IMR-90 (cell line): ENCODE results near the gene GMPR. TPM values are rescaled to one million over a fixed set of nuclear protein-coding genes. Genes with fewer than 3 reads are reported as not detected.
"Not testable (repeated sequence)": the region's sequence is repeated elsewhere in the genome, so short reads cannot be mapped to it uniquely, and the experiment has no call there.

Experiments
- ATAC-seq: fragments of 200-7000 bp; cut with Tn5 transposase; 2 replicates; pipeline ENCODE4 v1.9.1; 2020; ENCODE audit warnings: low read depth, mild to moderate bottlenecking, moderate library complexity
- BruUV-seq: library from RNA; stranded (reverse); fragments of 400-500 nt; replicated peaks from 2 replicates; lab custom pipeline; 2021; lab: Mats Ljungman, UMichigan
- CTCF ChIA-PET: fragments of 300-600 bp; formaldehyde crosslinking; extraction: SDS; loops from one replicate; lab custom pipeline; 2021; ENCODE audit warnings: antibody characterized with exemption; lab: Yijun Ruan, JAX
- POLR2A ChIA-PET: fragments of 300-600 bp; sonication (Branson Sonifier 250); formaldehyde crosslinking; loops from one replicate; lab custom pipeline; 2022; ENCODE audit warnings: antibody characterized with exemption; ENCODE audit not compliant: unreplicated experiment; lab: Charles Lee
- DNase-seq: peaks from one replicate; pipeline ENCODE4 v3.0.0; 2013
- H2AFZ ChIP-seq: replicated peaks from 2 replicates; pipeline ENCODE3; 2013; ENCODE audit warnings: low read length, mild to moderate bottlenecking; ENCODE audit not compliant: poor library complexity
- H2AK5ac ChIP-seq: 2 replicates; pipeline ENCODE4 v1.6.1; 2013; ENCODE audit warnings: low read depth, low read length, inconsistent platforms
- H2AK9ac ChIP-seq: replicated peaks from 2 replicates; pipeline ENCODE3; 2013; ENCODE audit warnings: mild to moderate bottlenecking, low read depth, low read length, moderate library complexity; ENCODE audit not compliant: poor library complexity
- H2BK120ac ChIP-seq: 2 replicates; pipeline ENCODE4 v1.6.1; 2013; ENCODE audit warnings: low read depth, low read length, inconsistent platforms
- H2BK15ac ChIP-seq: 3 replicates; pipeline ENCODE4 v1.6.1; 2013; ENCODE audit warnings: low read depth, low read length, inconsistent platforms
- H2BK20ac ChIP-seq: 2 replicates; pipeline ENCODE4 v1.6.1; 2013; ENCODE audit warnings: low read depth, mild to moderate bottlenecking, inconsistent platforms, low read length, moderate library complexity
- H2BK5ac ChIP-seq: 2 replicates; pipeline ENCODE4 v1.6.1; 2013; ENCODE audit warnings: mild to moderate bottlenecking, low read depth, low read length, inconsistent platforms; ENCODE audit not compliant: poor library complexity, severe bottlenecking
- H3K14ac ChIP-seq: replicated peaks from 2 replicates; pipeline ENCODE4 v1.6.1; 2013; ENCODE audit warnings: low read depth, low read length, inconsistent platforms
- H3K18ac ChIP-seq: 2 replicates; pipeline ENCODE4 v1.6.1; 2013; ENCODE audit warnings: low read depth, low read length, control low read depth
- H3K23ac ChIP-seq: 2 replicates; pipeline ENCODE4 v1.6.1; 2013; ENCODE audit warnings: low read depth, low read length, inconsistent platforms
- H3K27ac ChIP-seq: 2 replicates; pipeline ENCODE4 v1.5.1; 2013; ENCODE audit warnings: mild to moderate bottlenecking, control low read depth, low read length; ENCODE audit not compliant: insufficient read depth
- H3K27me3 ChIP-seq: 2 replicates; pipeline ENCODE4 v1.6.1; 2013; ENCODE audit warnings: low read length; ENCODE audit not compliant: control insufficient read depth, insufficient read depth
- H3K36me3 ChIP-seq: 2 replicates; pipeline ENCODE4 v1.6.1; 2013; ENCODE audit warnings: low read length, mixed read lengths; ENCODE audit not compliant: control insufficient read depth, insufficient read depth
- H3K4ac ChIP-seq: 2 replicates; pipeline ENCODE4 v1.6.1; 2013; ENCODE audit warnings: low read depth, low read length, inconsistent platforms
- H3K4me1 ChIP-seq: 2 replicates; pipeline ENCODE4 v1.6.1; 2013; ENCODE audit warnings: low read length, mixed read lengths; ENCODE audit not compliant: control insufficient read depth, insufficient read depth
- H3K4me2 ChIP-seq: 2 replicates; pipeline ENCODE4 v1.6.1; 2013; ENCODE audit warnings: low read depth, mild to moderate bottlenecking, control low read depth, low read length, moderate library complexity
- H3K4me3 ChIP-seq: 2 replicates; pipeline ENCODE4 v1.5.1; 2013; ENCODE audit warnings: low read depth, mild to moderate bottlenecking, control low read depth, low read length, moderate library complexity; ENCODE audit not compliant: insufficient read depth
- H3K56ac ChIP-seq: 2 replicates; pipeline ENCODE4 v1.6.1; 2013; ENCODE audit warnings: low read length, inconsistent platforms; ENCODE audit not compliant: insufficient read depth; ENCODE audit errors: extremely low read depth
- H3K79me1 ChIP-seq, 2 experiments: 2 replicates each; pipeline ENCODE4 v1.6.1; 2013; ENCODE audit warnings: low read length in 2 of 2, inconsistent platforms in 1 of 2, low read depth in 1 of 2
- H3K9ac ChIP-seq: 2 replicates; pipeline ENCODE4 v1.6.1; 2013; ENCODE audit warnings: low read depth, low read length, control low read depth
- H3K9me1 ChIP-seq: 2 replicates; pipeline ENCODE4 v1.6.1; 2013; ENCODE audit warnings: low read length, inconsistent platforms; ENCODE audit not compliant: insufficient read depth
- H3K9me3 ChIP-seq: 2 replicates; pipeline ENCODE4 v1.6.1; 2013; ENCODE audit warnings: low read length; ENCODE audit not compliant: control insufficient read depth, insufficient read depth
- H4K20me1 ChIP-seq: 2 replicates; pipeline ENCODE4 v1.6.1; 2013; ENCODE audit warnings: low read length, inconsistent platforms; ENCODE audit not compliant: insufficient read depth
- H4K5ac ChIP-seq: 2 replicates; pipeline ENCODE4 v1.6.1; 2013; ENCODE audit warnings: mild to moderate bottlenecking, low read depth, low read length, control low read depth
- H4K8ac ChIP-seq, 2 experiments: 2 replicates each; pipeline ENCODE4 v1.6.1; 2013; ENCODE audit warnings: low read depth in 2 of 2, low read length in 2 of 2, control low read depth in 1 of 2, inconsistent platforms in 1 of 2
- H4K91ac ChIP-seq: 2 replicates; pipeline ENCODE4 v1.6.1; 2013; ENCODE audit warnings: low read depth, low read length, inconsistent platforms; ENCODE audit not compliant: insufficient read depth
- WGBS, 2 experiments: methylation state at CpG; one replicate each; pipeline versions ENCODE4 v1.1.5 to v1.1.7; 2013; ENCODE audit warnings: missing lambda C conversion rate in 2 of 2; ENCODE audit not compliant: insufficient read length in 1 of 2; ENCODE audit errors: extremely low coverage in 2 of 2; 5-methylcytosine and 5-hydroxymethylcytosine counted together
- dilution Hi-C: fragments of 300-500 bp; cut with HindIII; formaldehyde crosslinking; loops from one replicate; pipeline ENCODE4 v1.14.3; 2018; ENCODE audit warnings: low sequenced_read_pairs; ENCODE audit not compliant: unreplicated experiment
- in situ Hi-C: fragments of 300-500 bp; cut with MboI; formaldehyde crosslinking; loops from 3 replicates; pipeline ENCODE4 v1.14.3; 2019; ENCODE audit warnings: low sequenced_read_pairs, inconsistent platforms, mixed read lengths
- intact Hi-C: fragments of 100-400 bp; cut with micrococcal nuclease; formaldehyde crosslinking; loops from 2 replicates; pipeline ENCODE4 v1.10.0; 2022
- polyA plus RNA-seq, 3 experiments: library from polyadenylated mRNA; depleted of rRNA; stranded (reverse); fragments of >200 nt; gene quantifications; 2 replicates each; pipeline ENCODE4 v1.2.3, GENCODE V29; 2012; ENCODE audit warnings: low replicate concordance in 1 of 3
- total RNA-seq: library from RNA; depleted of rRNA; stranded (reverse); fragments of >200 nt; gene quantifications from 2 replicates; pipeline ENCODE4 v1.2.3, GENCODE V29; 2012

The GMPR gene
- total and polyA plus RNA-seq, 2 of the 4 experiments (the other 2 are of a cell fraction), result 6.3 to 8.6 TPM

DNA sequence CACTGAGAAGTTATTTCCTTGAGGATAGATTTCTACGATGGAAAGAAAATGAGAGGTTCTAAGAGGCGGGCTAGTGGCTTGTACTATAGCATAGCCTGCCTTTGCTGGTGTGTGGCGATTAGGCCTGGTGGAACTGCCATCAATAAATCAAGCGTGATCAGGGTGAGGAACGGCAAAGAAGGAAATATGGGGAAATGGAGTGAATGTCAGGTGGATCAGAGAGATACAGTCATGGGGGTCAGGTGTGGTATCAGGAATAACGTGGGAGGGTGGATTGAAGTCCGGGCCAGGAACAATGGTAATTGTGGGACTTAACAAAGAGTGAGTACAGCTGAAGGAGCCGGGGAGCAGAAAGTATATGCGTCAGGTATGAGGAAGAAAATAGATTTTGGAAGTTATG is 22.2 kb downstream of the GMPR start:
- H2BK20ac ChIP-seq, H3K27me3 ChIP-seq, H3K4me3 ChIP-seq, H3K23ac ChIP-seq, H3K9me1 ChIP-seq, intact Hi-C loops, H3K4me1 ChIP-seq, H2AK5ac ChIP-seq, CTCF ChIA-PET, H3K4me2 ChIP-seq, H2BK15ac ChIP-seq, in situ Hi-C loops, H3K9me3 ChIP-seq, H4K5ac ChIP-seq, H2AK9ac ChIP-seq, H2BK5ac ChIP-seq, POLR2A ChIA-PET, ATAC-seq, H3K18ac ChIP-seq, H3K14ac ChIP-seq, H4K20me1 ChIP-seq, H3K27ac ChIP-seq, H2BK120ac ChIP-seq, BruUV-seq, H3K79me1 ChIP-seq, H3K56ac ChIP-seq, H2AFZ ChIP-seq, H3K36me3 ChIP-seq, DNase-seq, dilution Hi-C loops, H4K8ac ChIP-seq, H3K9ac ChIP-seq, H4K91ac ChIP-seq, H3K4ac ChIP-seq: not testable (repeated sequence)
- WGBS, 2 experiments, result no CpG with 5 or more reads among the region's 9 CpGs

DNA sequence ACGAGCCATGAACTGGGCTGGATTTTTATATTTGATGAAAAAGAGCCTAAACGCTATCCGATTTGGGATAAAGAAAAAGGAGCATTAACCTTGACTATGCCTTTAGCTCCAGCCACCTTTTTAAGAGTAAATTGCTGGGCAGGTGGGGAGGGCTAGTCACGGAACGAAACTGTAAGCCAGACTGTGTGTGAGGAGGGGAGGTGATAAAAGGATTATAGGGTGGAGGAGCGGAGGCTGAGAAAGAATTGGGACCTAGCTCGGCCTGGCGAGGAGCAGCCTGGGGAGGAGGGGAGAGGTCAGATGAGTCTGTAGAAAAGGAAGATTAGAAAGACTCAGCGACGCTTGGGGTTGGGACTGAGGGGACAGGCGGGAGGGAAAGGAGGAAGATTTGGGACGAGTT is 24.4 kb downstream of the GMPR start:
- H2BK20ac ChIP-seq, H3K4me3 ChIP-seq, H4K8ac ChIP-seq, H4K5ac ChIP-seq, H3K4ac ChIP-seq, in situ Hi-C loops, BruUV-seq, ATAC-seq, H2BK120ac ChIP-seq, CTCF ChIA-PET, H3K27ac ChIP-seq, H4K91ac ChIP-seq, H3K9me3 ChIP-seq, dilution Hi-C loops, H3K23ac ChIP-seq, H3K9ac ChIP-seq, POLR2A ChIA-PET, H3K56ac ChIP-seq, H3K14ac ChIP-seq, H3K4me2 ChIP-seq, H2AK9ac ChIP-seq, H3K79me1 ChIP-seq, H2BK5ac ChIP-seq, H3K4me1 ChIP-seq, H2AFZ ChIP-seq, H2AK5ac ChIP-seq, H3K36me3 ChIP-seq, H3K27me3 ChIP-seq, H2BK15ac ChIP-seq, intact Hi-C loops, DNase-seq, H3K18ac ChIP-seq, H3K9me1 ChIP-seq, H4K20me1 ChIP-seq: not testable (repeated sequence)
- WGBS, 2 experiments, result 77% methylated on average over 9 of the region's 12 CpGs; no CpG with 5 or more reads in 1 of the 2 experiments
